HG03097 (cell line): Measurements from ENCODE around the gene SPATA22.
"Not testable (repeated sequence)": the region's sequence is repeated elsewhere in the genome, so short reads cannot be mapped to it uniquely, and the experiment has no call there.

Source experiments
- ATAC-seq: cut with Tn5 transposase; IDR thresholded peaks from one replicate; pipeline ENCODE4 v1.9.1; 2021; ENCODE audit not compliant: unreplicated experiment, low FRiP score

The SPATA22 gene, protein sequence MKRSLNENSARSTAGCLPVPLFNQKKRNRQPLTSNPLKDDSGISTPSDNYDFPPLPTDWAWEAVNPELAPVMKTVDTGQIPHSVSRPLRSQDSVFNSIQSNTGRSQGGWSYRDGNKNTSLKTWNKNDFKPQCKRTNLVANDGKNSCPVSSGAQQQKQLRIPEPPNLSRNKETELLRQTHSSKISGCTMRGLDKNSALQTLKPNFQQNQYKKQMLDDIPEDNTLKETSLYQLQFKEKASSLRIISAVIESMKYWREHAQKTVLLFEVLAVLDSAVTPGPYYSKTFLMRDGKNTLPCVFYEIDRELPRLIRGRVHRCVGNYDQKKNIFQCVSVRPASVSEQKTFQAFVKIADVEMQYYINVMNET

DNA sequence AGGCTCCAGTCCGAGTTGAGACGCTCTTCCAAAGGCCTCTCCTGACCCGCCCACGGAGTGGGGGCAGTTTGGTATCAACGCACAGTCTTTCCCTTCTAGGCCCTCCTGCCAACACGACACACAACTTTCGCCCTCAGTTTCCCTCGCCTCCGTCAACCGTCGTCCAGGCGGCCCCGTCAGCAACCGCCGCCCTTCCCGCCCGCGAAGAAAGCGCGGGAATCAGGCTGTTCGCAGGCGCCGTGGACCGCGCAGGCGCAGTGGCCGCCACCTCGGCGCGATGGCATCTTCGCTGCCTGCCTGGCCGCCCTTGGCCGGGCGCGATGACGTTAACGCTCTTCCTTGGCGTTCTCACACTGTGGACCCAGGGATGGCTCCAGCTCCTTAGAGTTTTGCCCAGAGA, at the start of gene SPATA22:
Gene SPATA22 (minus strand): TSS at position 221 of the 400 bp plus-strand sequence. CDS start 2,494 bp downstream, outside the sequence.
- no peak for ATAC-seq

DNA sequence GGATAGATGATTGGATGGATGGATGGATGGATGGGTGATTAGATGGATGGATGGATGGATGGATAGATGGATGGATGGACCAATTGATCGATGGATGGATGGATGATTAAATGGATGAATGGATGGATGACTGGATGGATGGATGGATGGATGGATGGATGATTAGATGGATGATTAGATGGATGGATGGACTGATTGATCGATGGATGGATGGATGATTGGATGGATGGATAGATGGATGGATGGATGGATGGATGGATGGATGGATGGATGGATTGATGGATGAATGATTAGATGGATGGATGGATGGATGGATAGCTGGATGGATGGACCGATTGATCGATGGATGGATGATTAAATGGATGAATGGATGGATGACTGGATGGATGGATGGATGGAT, 47.9 kb upstream of the SPATA22 start:
- ATAC-seq, result not testable (repeated sequence)

DNA sequence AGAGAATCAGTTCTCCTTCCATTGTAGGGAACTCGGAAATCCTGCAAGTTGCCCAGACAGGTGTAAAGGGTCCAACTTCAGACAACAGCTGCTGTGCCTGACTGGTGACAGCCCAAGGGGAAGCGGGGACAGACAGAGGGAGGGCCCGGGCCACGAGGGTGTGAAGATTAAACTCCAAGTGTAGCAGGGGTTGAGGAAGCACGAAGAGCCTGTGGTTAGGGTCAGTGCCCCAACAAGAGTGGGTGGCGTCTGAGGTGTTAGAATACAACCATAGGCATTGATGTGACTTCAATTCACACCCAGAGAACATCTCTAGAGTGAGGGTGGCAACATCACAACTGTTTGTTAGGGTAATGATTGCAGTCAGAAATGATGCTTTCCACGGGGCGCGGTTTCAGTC, 43.3 kb upstream of the SPATA22 start:
- no peak for ATAC-seq

DNA sequence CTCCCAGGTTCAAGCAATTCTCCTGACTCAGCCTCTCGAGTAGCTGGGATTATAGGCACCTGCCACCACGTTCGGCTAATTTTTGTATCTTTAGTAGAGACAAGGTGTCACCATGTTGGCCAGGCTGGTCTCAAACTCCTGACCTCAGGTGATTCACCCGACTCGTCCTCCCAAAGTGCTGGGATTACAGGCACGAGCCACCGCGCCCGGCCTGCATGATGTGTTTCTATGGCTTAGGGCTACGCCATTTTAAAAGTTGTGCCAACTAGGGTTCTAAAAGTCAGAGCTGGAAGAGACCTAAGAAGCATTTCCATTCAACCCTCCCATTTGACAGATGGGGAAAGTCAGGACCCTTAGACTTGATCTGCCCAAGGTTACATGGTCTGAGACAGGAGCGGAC, 42.5 kb upstream of the SPATA22 start:
- not testable (repeated sequence) for ATAC-seq

DNA sequence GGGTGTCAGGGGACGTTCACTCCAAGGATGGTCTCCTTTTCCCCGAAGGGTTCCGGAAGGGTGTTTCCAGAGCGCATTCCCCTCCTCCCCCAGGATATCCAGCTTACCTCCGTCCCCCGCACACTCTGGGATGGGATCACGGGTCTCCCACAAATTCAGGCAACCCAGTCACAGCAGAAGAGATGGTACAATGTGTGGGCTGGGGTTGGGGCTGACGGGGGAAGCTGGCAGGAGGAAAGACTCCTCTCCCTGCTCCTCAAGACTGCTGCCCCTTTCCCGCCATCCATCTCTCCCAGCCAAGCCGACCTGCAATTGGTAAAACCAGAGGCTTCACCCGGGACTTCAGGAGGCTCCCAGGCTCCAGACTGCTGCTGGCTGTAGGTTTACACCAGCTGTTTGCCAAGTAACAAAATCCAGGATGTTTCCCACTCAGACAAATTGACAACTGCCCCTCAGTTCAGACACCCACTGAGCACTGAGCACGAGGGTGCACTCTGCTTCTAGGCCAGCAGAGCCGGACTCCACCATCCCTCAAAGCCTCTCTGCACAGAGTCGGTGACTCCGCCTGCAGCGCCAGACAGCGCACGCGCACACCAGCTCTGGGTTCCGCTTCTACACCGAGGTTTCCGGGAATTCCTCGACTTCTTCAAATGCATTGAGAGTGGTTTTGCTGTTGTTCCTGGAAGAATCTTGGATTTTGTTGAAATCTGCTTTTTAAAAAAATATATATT, 41.9 kb upstream of the SPATA22 start:
- no peak for ATAC-seq

DNA sequence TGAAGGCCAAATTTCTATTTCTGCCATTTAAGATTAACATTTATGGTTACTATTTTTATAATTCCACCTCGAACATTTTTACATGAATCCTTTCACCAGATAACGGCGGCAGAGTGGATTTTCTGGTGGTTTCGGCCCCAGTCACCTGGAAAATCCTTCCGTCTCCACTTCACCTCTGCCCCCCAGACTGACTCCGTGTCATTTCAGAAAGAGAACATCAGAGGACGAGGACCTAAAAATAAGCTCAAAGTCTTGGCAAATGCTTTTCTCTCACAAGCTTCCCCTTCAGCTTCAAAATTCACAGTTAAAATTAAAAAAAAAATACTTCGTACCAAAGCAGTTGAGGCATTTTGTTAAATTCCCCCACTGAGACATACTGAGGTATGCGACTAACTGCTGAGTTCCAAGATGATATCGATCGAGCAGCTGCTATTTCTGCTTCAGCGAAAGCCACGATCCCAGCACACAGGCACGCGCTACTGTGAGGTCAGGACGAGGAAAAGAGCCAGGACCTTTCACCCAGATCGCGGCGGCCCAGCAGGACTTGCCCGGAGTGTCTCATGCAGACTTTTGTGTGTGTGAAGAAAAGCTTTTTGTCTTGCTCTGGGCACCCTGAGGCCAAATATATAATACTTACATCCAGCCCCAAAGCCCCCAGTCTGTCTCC, 41.0 kb upstream of the SPATA22 start:
- no peak for ATAC-seq

DNA sequence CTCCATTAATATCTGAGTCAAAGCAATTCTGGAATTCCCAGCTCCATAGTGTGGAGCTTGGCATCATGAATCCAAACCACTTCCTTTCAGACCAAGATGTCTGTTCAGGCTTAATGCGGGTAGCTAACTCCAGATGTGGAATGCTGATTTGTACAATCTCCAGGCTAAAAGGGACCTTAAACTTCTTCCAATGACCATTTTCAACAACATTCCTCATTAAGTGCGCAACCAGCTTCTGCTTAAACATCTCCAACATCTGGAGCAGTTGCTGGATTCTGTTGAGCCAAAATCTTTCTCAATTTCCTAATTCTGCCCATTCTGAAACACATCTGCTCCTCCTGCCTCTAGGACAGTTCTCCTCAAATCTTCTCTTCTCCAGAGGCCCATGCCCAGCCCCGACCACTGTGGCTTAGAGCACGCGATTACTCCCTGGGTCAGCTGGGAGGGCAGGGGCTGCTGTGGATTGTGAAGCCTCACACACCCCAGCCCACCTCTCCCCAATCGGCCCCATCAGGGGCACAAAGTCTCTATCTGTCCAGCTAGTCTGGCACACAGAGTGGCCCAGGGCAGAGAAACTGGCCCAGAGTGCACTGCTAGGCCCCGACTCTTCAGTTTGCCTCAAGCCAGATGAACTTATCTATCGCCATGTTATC, 40.4 kb upstream of the SPATA22 start:
- ATAC-seq, result no peak

DNA sequence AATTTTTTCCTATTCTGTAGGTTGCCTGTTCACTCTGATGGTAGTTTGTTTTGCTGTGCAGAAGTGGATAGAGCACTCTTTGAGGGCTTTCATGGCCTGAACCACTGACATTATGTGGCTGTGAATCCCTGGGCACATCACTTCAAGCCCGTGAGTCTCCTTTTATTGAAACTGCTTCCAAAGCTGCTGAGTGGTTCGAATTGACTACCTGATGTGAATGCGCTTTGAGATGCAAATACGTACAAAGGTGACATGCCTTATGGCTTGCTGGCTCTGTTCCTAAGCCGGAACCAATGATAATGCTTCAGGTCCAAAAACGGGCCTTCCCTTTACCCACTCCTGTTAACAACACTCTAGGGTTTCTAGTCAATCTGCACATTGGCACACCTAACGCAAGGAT, 38.5 kb upstream of the SPATA22 start:
- ATAC-seq, result no peak

DNA sequence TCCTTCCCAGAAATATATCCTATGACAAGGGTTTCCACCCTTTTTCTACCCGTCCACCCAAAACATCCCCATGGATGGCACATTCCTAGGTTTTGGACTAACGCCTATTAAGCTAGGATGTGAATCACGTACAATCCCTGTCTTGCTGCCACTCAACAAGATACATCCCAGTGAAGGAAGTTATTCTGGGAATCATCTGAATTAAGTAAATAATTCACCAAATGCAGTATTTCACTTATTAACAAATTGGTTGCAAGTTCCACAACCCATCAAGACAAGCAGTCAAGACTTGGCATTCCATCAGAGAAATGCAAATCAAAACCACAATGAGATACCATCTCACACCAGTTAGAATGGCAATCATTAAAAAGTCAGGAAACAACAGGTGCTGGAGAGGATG, 36.2 kb upstream of the SPATA22 start:
- no peak for ATAC-seq

DNA sequence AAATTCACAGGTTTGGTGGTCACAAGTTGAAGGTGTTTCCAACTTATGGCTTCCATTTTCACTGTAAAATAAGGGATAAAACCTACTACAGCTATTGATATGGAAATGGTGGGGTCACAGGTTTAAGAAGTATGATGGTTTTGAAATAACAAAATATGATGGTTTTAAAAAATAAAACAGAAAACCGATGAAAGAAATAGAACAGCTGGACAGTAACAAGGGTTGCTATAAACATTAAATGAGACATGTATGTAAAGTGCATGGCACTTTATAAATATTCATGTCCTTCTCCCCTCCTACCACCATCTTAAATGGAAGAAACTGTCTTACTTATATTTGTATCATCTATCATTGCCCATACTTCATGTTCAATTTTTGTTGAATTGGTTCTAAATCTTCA, 35.5 kb upstream of the SPATA22 start:
- no peak for ATAC-seq

DNA sequence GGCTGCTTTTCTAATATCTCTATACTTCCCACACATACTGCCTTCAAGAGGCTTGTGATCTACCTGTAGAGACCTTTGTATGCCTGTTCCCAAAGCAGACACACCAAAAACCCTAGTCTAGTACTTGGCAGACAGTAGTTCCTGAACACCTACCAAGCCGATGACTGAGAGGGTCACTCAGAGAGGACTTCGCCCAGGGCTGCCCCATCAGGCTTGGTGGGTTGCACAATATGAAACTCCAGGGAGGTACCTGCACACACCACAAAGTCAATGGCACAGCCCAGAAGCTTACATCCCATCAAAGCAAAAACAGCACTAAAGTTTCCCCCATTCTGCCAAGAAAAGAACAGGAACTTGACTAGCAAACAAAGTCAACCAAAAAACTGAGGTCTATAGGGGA, 34.4 kb upstream of the SPATA22 start:
- ATAC-seq, result no peak

DNA sequence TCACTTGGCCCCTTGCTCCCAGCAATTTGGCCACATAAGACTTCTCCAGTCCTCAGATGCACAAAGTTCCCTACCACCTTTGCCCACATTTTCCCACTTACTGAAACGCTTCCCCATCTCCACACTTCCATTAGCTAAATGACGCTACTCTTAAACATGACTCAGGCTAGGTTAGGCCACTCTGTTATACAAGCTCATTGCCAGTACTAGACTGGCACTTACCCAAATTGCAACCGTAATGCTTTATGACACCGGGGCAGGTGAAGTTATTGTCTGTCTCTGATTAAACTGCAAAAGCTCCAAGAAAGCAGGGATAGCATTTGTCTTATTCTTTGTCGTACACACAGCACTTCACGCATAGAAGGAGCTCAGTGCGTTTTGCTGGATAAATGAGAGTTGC, 33.4 kb upstream of the SPATA22 start:
- ATAC-seq, result no peak

DNA sequence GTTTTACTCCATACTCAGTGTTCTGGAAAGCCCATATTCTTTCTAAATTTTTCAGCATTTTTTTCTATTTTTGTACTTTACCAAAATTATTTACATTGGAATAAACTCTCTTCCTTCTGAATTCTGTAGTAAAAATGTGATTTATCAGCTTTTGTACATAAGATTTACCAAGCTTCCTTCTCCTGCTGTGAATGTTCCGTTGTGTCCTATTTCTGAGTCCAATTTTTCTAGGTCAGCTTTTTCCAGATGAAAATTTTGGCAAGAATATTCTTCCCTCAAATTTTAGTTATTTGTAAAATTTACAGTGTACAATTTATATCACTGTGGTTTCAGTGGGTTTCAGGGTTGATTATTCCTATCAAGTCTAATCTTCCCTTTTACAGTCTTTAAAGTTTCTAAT, 31.7 kb upstream of the SPATA22 start:
- no peak for ATAC-seq

DNA sequence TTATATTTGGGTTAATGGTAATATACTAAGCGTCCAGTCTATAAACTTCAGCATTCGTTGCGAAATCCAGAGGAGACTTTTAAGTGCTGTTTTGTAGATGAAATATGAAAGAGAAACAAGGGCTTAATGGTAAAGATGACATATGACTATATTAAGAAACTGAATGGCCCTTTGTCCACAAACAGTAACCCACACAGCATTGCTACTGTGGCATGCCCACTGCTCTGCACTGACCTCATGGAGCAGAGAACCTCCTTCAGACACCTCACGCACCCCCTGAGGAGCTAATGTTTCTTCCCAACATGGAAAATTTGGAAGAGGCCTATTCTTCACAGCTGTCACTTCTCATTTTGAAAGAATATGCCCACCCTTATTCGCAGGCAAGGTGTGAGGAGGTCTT, 30.8 kb upstream of the SPATA22 start:
- ATAC-seq, result no peak

DNA sequence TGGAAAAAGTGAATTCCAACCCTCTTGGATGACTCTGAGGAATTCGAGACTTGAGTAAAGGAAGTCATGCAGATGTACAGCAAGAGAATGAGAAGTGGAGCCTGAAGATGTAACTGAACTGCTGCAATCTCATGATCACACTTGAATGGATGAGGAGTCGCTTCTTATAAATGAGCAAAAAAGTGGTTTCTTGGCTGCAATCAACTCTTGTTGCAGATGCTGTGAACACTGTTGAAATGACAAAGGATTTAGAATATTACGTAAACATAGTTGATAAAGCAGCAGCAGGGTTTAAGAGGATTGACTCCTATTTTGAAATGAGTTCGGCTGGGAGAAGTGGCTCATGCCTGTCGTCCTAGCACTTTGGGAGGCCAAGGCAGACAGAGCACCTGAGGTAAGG, 29.7 kb upstream of the SPATA22 start:
- no peak for ATAC-seq

DNA sequence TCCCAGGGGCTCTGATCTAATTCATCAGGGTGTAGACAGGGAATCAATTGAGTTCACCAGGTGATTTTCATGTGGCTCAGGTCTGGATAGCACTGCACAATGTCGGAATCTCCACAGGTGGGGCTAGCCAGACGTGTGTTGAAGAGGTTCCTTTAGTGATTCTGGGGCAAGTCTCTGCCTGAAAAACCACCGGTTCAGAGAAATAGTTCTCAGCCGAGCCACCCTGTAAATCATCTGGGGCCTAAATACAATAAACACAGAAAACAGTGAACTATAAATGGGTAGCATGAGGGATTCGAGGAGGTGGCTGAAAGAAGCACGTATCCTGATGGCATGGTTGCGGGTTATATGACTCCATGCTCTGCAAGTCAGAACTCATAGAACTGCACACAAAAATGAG, 25.5 kb upstream of the SPATA22 start:
- no peak for ATAC-seq

DNA sequence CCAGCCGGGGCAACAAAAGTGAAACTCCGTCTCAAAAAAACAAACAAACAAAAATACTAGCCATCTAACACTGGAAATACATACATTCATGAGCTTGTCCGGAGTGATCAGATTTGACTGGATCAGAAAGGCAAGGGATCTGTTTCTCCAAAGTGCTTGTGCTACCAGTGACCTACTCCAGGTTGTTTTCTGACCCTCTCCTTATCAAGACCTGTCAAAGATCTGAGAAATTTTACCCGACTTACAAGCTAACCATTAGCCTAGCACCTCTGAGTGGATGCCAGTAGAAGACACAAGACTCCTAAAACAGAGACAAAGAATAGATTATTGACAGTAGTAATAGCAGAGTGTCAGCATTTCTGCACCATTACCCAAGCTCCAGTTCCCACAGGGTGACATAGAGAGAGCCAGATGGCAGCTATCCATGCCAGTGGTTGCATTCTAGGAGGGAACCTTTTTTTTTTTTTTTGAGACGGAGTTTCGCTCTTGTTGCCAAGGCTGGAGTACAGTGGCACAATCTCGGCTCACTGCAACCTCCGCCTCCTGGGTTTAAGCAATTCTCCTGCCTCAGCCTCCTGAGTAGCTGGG, 14.0 kb upstream of the SPATA22 start:
- no peak for ATAC-seq

DNA sequence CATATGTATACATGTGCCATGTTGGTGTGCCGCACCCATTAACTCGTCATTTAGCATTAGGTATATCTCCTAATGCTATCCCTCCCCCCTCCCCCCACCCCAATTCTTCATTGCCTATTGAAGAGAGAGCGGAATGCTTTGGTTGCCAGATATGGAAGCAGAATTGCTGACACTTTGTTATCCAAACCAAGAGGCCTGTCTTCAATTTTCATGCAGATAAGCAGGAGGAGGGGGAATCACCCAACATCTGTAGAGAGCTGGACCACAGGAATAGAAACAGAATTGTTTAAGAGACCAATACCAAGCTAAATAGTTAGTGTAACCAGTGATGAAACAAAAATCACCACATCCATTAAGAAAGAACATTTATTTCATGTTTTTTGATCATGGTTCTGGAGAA, 11.2 kb upstream of the SPATA22 start:
- ATAC-seq, result no peak

DNA sequence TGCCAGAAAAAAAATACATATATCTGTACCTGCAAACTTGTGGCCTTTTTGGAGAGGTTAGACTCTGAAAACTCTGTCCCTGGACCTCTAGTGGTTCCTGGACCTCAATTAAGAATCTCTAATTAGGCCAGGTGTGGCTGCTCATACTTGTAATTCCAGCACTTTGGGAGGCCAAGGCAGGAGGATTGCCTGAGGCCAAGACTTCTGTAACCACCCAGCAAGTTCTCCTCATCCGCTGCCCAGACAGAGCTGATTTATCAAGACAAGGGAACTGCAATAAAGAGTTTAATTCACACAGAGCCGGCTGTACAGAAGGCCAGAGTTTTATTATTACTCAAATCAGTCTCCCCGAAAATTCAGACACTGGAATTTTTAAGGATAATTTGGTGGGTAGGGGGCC, 8.4 kb upstream of the SPATA22 start:
- ATAC-seq, result no peak

DNA sequence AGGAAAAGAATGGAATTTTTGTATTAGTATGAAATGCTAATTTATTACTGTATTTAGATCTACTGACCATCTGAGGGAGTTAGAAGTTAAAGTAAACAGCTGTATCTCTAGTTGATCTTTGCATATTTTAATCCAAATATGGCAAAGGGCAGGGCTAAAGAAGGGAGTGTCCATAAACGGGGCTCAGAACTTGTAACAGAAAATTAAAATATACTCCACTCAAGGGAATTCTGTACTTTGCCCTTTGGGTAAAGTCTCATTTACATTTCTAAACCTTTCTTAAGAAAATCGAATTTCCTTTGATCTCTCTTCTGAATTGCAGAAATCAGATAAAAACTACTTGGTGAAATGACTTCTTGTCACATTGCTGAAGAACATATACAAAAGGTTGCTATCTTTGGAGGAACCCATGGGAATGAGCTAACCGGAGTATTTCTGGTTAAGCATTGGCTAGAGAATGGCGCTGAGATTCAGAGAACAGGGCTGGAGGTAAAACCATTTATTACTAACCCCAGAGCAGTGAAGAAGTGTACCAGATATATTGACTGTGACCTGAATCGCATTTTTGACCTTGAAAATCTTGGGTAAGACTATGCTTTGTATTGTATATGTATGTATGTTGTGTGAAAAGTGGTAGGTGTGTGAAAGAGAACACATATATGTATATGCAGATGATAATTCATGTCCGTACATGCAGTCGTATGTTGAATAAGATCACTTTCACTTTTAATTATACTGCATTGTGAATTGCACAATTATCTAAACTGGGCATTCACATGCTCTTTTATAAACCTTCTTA, 4.4 kb upstream of the SPATA22 start, which contains the start of gene ASPA:
Gene ASPA (plus strand): TSS at position 186 of the 799 bp plus-strand sequence. CDS start 163 bp downstream, at position 349.
- no peak for ATAC-seq
